T-helper 2 cell (primary cell): Measurements from ENCODE around the gene ANKRD53.

ENCODE experiments used
- DNase-seq, 5 experiments: peaks; one replicate each; pipeline versions ENCODE4 v3.0.0 to v3.0.0-alpha.2; 2012 to 2022

ANKRD53 gene

GRCh38 chr2:70967189-70967588 is 11.2 kb upstream of the ANKRD53 start:
- no peak for DNase-seq

- no peak for DNase-seq
Observed at GRCh38 chr2:70974592-70974991, 3.8 kb upstream of the ANKRD53 start.

- DNase-seq, result no peak
Observed at GRCh38 chr2:70975237-70975636, 3.2 kb upstream of the ANKRD53 start.

GRCh38 chr2:70977605-70978205 is 725 bp upstream of the ANKRD53 start:
- peak in 1 of 5 experiments; percentile 63 for DNase-seq

- DNase-seq, result no peak
Observed at GRCh38 chr2:70979180-70979488, 704 bp downstream of the ANKRD53 start.

GRCh38 chr2:70979626-70980025 is 1.2 kb downstream of the ANKRD53 start:
- DNase-seq, result no peak

- no peak for DNase-seq
Observed at GRCh38 chr2:70981421-70981820, 3.0 kb downstream of the ANKRD53 start.

GRCh38 chr2:70981866-70982810 is 3.7 kb downstream of the ANKRD53 start:
- no peak for DNase-seq

GRCh38 chr2:70982971-70983370 is 4.5 kb downstream of the ANKRD53 start:
- DNase-seq, result no peak

- no peak for DNase-seq
Observed at GRCh38 chr2:70983506-70984227, 5.2 kb downstream of the ANKRD53 start.

GRCh38 chr2:70984228-70984575 is 5.8 kb downstream of the ANKRD53 start:
- no peak for DNase-seq

- peak; percentile 56 to 85 (median 68) for DNase-seq
Observed at GRCh38 chr2:70984576-70985282, 6.3 kb downstream of the ANKRD53 start.

- no peak for DNase-seq
Observed at GRCh38 chr2:70985283-70985688, 6.9 kb downstream of the ANKRD53 start.

GRCh38 chr2:70985956-70986355 is 7.5 kb downstream of the ANKRD53 start:
- DNase-seq, result no peak

GRCh38 chr2:70986499-70987189 is 8.2 kb downstream of the ANKRD53 start:
- no peak for DNase-seq

- no peak for DNase-seq
Observed at GRCh38 chr2:70987386-70987785, 9.0 kb downstream of the ANKRD53 start.

GRCh38 chr2:70988151-70988550 is 9.7 kb downstream of the ANKRD53 start:
- DNase-seq, result no peak

GRCh38 chr2:70988726-70989648 is 10.6 kb downstream of the ANKRD53 start:
- no peak for DNase-seq

GRCh38 chr2:70990216-70990615 is 11.8 kb downstream of the ANKRD53 start:
- DNase-seq, result no peak

GRCh38 chr2:70991142-70991541 is 12.7 kb downstream of the ANKRD53 start:
- no peak for DNase-seq

- no peak for DNase-seq
Observed at GRCh38 chr2:70991742-70992141, 13.3 kb downstream of the ANKRD53 start.
